ENCODE data around the gene CCBE1.
"Not testable (repeated sequence)": the region's sequence is repeated elsewhere in the genome, so short reads cannot be mapped to it uniquely, and the experiment has no call there.

CCBE1 gene

DNA sequence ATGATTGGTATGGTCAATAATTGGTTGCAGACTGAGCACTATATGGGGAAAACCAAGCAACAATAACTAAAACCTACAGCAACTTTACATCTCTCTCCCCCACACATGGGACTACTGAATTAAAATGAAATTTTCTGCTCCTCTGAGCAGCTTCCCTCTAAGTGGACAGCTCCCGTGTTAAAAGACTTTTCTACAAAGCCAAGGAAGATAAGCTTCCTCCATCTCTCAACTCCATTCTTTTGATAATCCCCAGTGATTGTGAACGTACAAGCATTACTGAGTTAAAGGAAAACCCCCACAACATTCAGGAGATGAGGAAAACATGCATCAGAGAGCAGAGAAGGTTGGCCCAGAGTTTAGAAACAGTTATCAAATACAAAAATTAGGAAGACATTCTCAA is 21.9 kb downstream of the CCBE1 start:
- no peak for DNase-seq

- DNase-seq = no peak
Observed at GRCh38 chr18:59674903-59675270, 22.3 kb downstream of the CCBE1 start.

- DNase-seq = no peak
Observed at GRCh38 chr18:59674186-59674902, 22.9 kb downstream of the CCBE1 start.

- DNase-seq = no peak
Observed at GRCh38 chr18:59672235-59672711, 24.9 kb downstream of the CCBE1 start.

DNA sequence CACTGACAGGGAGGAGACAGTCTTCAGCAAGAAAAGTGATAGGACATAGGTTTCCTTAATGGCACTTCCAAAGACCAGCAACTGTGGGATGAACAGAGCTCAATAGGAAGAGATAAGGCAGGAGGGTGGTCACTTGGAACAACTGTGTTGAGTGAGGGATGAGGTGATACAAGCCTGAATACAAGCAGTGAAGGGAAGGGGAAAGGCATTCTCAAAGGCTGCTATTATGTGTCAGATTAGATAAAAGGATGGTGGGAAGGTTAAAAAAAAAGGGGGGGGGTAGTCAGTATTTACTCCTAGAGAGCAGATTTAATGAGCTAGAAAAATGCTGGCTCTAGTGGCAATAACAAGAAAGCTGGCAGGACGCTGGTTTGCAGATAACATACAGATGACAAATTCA is 25.7 kb downstream of the CCBE1 start:
- DNase-seq = no peak

GRCh38 chr18:59669872-59670657 is 27.2 kb downstream of the CCBE1 start:
- no peak for DNase-seq

DNA sequence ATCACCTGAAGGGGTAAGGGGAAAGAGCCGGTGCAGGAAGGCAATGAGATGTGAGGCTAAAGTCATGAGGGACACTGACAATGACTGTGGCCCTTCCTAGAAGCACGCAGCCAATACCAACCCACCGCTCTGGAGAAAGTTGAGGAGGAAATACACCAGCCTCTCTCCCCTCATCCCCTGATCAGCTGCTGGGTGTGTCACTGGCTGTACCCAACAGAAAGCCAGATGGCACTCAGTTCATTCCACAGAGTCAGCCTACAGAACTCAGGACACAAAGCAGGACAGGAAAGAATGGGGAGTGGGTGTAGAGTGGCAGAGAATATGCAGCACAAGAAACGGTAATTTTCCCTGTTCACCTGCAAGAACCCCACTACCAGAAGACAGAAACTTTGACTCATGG is 29.7 kb downstream of the CCBE1 start:
- DNase-seq = no peak

DNA sequence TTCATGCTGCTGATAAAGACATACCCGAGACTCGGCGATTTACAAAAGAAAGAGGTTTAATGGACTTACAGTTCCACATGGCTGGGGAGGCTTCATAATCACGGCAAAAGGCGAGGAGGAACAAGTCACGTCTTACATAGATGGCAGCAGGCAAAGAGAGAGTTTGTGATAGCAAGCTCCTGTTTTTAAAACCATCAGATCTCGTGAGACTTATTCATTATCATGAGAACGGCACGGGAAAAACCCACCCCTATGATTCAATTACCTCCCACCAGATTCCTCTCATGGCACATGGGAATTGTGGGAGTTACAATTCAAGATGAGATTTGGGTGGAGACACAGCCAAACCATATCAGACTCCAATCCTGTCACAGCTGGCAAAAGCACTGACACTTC is 31.2 kb downstream of the CCBE1 start:
- not testable (repeated sequence) for DNase-seq

- no peak for DNase-seq
Observed at GRCh38 chr18:59665057-59666006, 31.9 kb downstream of the CCBE1 start.

DNA sequence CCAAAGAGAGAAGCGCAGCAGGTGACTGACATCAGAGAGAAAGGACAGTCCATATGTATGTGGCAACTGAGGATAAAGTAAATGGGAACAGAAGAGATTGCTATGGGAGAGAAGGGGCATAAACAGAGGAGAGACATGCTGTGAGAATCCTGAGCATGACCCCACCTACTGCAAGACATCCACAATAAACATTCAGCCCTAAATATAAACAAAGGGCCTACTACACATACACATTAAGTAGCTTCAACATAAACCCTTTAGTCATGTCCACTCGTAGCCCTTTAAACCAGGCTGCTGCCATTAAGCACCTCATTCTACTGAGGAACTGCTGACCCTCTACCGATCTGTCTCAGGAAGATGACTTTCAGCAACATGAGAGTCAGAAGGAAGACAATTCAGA is 32.9 kb downstream of the CCBE1 start:
- DNase-seq = no peak

- no peak for DNase-seq
Observed at GRCh38 chr18:59663096-59663495, 34.1 kb downstream of the CCBE1 start.

DNA sequence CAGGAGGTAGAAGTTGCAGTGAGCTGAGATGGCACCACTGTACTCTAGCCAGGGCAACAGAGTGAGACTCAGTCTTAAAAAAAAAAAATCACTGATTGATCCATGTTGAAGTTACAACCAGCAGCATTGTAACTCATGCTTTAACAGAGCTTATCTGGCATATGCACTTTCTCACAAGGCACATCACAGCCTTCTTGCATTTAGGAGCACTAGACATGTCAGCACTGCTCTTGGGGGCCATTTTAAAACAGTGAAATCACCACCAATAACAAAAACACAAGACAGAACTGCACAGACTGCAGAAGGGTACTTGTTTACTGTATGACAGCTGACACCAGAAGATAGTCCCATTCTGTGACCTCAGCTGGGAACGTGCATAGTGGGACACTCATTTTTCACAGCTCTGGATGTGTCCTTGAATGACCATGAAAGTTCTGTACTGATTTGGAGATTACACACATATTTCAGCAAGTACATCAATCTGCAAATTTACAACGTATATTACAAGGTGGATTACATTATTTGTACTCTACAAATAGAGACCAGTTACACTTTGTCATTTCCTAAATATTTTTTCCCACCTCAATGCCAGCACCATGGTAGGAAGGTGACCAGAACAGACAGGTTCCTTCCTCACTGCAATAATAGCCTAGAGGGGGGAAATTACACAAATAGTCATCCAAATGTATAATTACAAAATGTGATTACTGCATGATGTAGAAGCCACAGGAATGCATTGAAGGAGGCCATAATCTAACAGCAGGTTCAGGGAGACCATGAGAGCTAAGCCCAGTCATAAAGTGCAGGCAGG is 35.1 kb downstream of the CCBE1 start:
- DNase-seq = no peak

DNA sequence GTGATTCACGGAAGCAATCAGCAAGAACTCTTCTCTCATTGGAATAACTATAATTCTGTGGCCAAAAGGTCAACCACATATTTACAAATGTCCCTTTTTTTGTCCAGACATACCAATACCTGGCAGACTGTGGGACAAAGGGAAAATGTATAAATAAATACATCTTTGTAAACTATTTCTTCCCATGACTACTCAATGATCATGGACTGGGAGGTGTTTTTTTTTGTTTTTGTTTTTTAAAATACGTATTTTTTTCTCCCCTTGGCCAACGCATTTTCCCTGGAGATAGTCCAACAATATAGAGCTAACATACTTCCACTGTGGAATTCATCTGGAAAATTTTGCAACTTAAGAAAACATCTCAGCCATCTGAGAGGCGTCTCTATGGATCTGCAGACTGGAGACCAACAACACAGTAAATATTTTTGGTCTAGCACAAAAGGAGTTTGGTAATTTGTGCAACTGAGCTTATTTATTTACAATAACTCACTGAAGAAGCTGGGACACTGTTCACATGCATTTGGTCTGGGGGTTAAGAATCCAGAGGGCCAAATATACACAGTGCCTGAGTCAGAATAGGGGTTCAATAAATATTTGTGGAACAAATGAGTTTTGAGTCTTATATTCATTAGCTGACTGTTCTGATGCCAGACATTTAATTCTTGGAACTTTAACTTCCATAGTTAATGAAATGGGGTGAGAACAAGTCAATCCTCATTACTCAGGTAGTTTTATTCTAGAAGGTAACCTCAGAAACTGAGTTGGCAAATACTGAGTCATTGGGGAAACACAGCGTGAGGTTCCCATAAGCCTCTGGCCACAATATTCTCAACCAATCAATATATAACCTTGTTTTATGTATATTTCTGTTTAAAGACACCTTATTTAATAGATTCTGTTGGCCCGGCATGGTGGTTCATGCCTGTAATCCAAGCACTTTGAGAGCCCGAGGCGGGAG is 36.2 kb downstream of the CCBE1 start:
- no peak for DNase-seq

DNA sequence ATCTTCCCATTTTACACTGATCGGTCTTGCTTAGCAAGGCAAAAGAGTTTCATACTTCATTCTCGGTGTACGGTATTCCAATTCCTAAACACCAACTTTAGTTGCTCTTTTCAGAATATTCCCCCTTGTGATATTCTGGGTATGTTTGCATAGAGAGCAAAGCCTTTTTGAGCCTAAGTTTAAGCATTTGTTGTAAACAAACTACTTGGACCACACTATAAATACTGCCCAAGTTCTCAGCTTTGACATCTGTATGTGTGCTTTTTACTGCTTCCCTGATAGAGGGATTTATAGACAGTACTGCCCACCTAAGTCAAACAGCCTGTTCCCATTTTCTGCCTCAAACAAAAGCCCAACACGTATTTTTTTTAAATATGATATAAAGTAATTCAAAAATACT is 36.9 kb downstream of the CCBE1 start:
- no peak for DNase-seq

- no peak for DNase-seq
Observed at GRCh38 chr18:59659508-59660170, 37.6 kb downstream of the CCBE1 start.

DNA sequence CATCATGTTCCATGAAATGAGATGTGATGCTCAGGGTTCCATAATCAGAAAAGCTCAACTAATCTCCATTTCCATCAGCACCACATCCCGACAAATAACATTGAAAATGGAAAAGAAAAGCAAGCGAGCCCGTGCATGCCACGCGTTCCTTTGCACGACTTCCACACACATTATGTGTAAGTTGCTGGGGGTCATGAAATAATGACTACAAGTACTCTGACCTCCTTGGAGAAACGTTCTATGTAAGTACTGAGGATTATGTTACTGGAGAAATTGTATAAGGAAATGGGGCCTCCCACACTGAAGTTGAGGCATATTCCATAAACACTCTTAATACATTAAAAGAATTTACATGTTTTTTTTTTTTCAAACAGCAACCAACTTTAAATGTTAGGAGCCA is 38.3 kb downstream of the CCBE1 start:
- no peak for DNase-seq

GRCh38 chr18:59657012-59657411 is 40.2 kb downstream of the CCBE1 start:
- no peak for DNase-seq

DNA sequence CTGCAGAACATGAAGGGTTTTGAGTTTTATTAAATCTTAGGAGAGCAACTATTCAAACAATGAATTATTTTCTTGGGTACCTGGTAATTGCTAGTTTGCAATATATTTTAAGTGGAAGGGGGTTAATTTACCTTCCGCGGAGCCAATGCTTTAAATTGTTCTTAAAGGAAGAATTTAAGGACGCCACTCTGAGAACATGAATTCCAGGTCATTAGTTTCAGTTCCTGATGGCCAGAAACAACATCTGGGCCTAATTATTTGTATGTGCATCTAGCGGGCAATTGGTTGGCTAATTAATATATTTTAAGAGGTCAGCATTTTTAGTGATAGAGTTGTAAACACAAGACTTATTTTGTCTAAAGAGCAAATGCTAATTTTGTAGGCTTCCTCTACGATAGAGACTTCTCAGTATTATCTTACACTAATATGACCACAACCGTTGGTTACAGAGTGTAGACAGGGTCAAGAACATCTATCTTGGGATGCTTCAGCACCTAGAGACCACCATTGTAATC is 40.8 kb downstream of the CCBE1 start:
- no peak for DNase-seq

DNA sequence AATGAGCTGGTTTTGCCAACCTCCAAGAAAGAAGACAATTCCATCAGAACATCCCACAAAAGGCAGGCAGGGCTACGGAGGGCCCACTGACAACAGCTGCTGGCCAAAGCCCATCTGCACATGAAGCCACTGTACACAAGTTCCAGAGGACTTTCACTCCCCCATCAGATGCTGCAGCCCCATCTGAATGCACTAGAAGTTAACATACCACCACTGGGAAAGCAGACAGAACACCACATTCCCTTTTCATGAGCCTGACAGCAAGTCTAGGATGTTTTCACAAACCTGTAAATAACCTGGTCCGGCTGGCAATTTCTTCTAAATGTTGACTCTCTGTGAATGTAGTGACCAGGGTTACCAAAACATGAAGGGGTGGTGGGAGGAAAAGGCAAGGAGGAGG is 41.5 kb downstream of the CCBE1 start:
- DNase-seq = no peak

- DNase-seq = no peak
Observed at GRCh38 chr18:59651071-59651470, 46.2 kb downstream of the CCBE1 start.

Measured in T1000 (cell line).